ENCODE measurements around the gene NUDT3.
A peak's percentile ranks its signal among the peaks of the same experiment; 100 is the strongest.
"Not testable (repeated sequence)": the region's sequence is repeated elsewhere in the genome, so short reads cannot be mapped to it uniquely, and the experiment has no call there.

The NUDT3 gene

DNA sequence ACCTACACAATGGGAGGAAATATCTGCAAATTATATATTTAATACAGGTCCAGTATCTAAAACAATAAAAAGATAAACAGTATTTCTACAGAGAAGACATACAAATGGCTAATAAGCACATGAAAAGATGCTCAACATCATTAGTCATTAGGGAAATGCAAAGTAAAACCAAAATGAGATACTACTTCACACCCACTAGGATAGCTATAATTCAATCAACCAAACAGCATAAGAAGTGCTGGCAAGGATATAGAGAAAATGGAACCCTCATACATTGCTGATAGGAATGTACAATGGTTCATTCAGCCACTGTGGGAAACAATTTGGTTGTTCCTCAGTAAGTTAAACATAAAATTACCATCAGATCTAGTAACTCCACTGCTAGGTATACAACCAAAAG, 48.7 kb downstream of the NUDT3 start:
- DNase-seq (ENCODE audit: low spot score), result no peak

DNA sequence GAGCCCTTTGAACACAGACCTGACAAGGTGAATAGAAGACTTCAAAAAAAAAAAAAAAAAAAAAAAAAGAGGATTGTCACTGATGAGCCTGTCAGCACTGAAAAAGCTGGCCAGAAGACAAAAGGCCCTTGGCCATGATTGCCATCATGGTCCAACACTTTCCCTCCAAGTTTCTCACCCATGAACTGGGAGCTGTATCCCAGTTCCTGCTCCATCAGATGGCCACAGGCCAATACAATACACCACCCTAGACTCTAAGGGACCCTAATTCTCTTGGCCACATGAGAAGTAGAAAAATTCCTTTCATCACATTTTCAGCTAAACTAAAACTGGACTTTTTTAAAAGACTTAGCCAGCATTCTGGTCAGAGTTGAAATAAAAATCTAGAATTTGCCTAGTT, 50.2 kb downstream of the NUDT3 start:
- no peak for DNase-seq (ENCODE audit: low spot score)

DNA sequence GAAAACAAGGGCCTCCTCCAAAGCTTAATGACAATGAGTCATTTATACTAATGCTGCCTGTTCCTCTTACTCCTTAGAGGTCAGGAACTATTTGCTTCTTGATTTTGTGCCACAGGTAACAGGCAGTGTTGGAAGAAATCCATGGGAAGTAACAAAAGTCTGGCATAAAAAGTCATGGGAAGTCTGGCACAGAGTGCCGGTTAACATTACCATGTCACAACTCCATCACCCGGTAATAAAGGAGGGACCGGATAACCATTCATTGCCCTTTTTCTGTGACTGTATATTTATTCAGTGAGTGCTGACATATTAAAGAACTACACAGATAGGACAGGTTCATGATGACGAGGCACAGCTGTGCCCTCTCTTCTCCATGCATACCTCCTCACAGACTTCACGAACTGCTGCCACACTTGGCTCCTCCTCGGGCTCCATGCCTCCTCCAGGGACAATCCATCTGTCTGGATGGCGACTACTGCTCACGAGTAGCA, 50.9 kb downstream of the NUDT3 start:
- no peak for DNase-seq (ENCODE audit: low spot score)

DNA sequence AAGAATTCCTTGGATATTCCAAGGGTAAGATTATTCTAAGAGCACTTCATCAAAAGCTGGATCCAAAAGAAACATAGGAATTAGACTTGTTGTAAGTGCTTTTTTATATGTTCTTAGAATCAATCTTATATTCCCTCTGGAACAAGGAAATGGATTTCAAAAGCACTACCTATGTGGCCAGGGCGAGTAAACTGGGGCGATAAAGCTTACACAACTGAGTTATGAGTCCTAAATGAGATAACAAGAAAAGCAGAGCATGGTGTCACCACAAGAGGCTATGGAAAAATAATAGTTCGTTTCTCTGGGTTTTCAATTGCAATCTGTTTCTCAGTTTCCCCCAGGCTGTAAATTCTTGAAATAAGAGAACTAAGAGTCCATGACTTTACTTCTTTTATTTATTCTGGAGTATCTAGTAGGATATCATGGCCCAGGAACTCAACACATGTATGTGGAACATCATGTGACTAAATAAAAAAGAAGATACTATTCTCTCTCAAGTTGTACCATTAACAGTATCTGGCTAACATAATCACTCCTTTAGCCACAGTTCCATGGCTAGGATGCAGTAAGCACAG, 51.5 kb downstream of the NUDT3 start:
- no peak for DNase-seq (ENCODE audit: low spot score)

DNA sequence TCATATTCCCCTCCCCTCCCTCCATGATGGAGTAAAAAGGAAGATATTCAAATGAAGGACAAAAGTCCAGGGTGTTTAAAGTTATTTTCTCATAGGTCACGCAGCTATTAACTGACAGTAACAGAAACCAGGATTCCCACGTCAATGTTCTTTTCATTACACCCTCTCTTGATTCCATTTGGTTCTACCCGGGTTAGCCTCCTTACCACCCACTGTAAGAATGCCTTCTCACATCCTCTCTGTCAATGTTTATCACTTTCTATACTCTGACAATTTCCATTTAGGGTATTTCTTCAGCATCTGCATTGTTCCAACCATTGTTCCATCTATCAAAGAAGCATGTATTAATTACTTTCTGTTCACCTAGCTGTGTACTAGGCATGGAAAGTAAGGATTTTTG, 52.1 kb downstream of the NUDT3 start:
- DNase-seq (ENCODE audit: low spot score), result no peak

DNA sequence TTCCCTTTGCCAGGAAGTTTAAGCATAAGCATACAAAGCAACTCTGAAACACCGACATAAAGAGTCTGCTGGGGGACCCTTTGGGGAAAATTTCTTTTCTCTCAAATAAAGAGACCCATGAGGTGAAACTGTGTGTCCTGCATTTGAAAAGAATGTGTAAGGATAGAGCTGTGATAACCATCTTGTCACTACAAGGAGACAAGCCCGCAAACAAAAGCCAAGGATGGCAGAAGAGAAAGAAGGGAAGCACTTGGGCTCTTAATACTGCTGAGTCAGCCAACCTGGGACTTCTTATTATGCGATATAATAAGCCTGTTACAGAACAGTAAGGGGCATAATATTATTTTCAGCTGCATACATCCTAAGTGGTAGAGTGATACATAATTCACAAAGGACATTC, 52.5 kb downstream of the NUDT3 start:
- no peak for DNase-seq (ENCODE audit: low spot score)

DNA sequence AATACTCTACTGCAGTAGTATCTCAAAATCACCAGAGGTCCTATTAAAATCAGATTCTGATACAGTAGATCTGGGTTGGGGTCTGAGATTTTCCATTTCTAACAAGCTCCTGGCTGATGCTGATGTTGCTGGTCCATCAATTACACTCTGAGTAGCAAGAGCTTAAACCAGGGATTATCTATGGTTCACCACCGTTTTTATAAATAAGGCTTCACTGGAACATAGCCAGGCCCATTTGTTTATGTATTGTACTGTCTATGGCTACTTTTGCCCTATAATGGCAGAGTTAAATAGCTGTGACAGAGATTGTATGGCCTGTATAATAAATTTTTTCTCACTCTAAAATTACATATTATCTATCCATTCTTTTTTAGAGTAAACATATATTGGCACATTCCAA, 53.0 kb downstream of the NUDT3 start:
- no peak for DNase-seq (ENCODE audit: low spot score)

DNA sequence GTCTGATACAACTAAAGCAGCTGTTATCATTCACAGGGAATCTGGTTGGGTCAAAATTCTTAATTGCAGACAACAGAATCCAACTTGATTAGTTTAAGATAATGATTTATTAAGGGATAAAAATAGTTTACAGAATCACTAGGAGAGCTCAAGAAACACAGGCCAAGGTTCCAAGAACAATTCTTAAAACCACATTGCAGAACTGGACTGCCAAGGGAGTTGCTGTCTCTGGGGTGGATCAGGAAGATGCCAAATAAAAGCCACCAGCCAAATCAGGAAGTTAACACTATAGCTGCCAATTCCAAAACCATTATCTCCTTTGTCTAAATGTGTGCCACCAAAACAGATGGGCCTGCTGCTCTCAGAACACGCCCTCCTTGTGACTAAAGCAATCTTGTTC, 53.7 kb downstream of the NUDT3 start:
- no peak for DNase-seq (ENCODE audit: low spot score)

DNA sequence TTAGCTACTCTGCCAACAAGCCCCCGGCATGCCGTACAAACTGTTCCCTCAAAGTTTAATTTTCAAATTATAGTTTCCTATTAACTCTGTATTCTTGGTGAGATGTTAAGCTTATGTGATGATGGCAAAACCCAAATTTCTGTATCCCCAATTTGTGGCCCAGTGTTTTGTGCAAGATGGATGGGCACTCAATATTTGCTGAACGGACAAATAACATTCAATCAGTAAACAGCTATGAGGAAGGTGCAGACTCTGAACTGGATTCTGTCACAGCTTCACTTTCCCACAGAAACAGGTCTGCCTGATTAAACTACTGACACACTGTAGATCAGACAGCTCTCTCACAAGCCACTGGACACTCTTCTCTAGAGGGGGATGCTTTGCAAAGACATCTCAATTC, 54.1 kb downstream of the NUDT3 start:
- no peak for DNase-seq (ENCODE audit: low spot score)

DNA sequence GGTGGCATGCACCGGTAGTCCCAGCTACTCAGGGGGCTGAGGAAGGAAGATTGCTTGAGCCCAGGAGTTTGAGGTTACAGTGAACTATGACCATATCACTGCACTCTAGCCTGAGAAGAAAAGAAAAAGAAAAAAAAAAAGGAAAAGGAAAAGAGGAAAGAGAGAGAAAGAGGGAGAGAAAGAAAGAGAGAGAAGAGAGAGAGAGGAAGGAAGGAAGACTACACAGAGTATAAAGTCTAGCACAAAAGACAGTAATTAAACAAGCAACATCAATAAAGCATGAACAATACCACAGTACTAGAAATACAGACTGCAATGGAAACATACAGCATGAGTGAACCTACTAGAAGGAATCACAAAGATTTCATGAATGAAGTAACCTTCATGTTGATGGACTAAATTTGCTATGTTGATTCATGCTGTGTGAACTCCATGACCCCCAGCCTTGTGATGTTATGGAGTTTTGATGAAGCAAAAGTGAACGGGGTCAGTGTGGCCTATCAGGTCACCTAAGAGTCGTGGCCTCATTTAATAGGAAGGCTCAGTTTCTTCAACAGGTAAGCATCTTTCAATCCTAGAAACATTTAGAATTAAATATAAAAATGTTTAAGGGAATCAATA, 57.6 kb downstream of the NUDT3 start:
- DNase-seq (ENCODE audit: low spot score), result no peak

DNA sequence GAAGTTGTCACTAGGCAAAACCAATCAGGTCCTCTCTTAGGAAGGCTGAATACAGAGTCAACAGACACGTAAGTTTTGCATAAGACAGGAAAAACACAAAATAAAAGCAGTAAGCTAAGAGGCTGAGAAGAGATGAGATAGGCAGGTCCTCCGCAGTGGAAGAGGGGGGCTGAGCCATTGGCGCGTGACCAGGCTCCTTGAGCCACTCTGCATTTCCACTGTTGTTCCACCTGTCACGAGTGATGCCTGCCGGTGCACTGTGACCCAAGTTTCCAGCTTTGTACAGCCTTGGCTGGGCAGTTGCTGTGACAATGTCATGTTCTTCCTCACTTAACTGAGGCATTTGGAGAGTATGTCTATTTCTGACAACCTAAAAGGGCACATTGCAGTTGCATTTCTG, 58.6 kb downstream of the NUDT3 start:
- no peak for DNase-seq (ENCODE audit: low spot score)

DNA sequence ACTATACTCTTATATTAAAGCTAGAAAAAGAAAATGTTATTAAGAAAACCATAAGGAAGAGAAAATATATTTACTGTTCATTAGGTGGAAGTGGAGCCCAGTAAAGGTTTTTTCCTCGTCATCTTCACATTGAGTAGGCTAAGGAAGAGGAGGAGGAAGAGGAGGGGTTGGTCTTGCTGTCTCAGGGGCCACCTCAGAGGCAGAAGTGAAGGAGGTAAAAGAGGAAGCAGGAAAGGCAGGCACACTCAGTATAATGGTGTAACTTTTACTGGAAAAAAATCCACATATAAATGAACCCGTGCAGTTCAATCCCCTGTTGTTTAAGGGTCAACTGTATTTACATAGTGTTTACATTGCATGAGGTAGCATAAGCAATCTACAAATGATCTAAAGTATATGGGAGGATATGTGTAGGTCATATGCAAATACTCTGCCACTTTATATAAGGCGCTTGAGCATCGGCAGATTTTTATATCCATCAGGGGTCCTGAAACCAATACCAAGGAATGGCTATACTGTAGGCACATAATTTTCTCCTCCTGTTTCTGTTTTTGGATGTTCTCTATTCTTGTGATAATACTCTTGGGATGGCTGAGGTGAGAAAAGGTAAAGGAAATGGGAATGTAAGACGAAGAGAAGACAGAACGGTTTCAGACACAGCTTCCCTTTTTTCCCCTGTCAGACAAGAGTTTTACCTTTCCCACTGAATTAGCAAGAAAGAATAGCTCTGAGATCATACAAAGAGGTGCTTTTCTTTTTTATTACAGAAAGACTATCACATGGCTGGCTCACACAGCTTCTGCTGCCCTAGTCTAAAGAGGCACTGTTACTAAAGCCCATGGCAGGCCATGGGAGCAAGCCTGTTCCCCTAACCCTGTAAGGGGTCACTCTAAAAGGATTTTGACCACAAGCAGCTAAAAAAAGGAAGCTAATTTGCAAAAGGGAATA, 59.9 kb downstream of the NUDT3 start:
- peak; percentile 46 for DNase-seq (ENCODE audit: low spot score)

DNA sequence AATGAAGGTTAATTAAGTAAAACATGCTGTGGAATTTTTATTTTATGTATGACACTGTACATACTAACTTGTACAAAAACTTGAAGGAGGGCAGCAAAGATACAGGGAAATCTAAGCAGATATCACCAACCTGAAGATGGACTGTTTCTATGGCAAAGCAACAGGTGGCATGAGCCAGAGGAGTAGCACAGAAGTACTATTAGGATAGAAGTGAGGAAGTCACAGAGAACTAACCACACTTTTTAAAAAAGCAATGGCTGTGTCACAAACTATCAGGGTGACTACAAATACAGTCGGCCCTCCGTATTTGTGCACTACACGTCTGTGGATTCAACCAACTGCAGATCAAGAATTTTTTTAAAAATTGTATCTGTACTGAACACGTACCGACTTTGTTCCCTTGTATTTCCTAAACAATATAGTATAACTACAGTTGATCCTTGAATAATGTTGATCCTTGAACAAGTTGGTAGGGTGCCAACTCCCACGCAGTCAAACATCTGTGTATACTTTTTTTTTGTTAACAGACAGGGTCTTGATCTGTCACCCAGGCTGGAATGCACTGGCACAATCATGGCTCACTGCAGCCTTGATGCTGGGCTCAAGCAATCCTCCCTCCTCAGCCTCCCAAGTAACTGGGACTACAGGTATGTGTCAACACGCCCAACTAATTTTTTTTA, 61.0 kb downstream of the NUDT3 start:
- no peak for DNase-seq (ENCODE audit: low spot score)

DNA sequence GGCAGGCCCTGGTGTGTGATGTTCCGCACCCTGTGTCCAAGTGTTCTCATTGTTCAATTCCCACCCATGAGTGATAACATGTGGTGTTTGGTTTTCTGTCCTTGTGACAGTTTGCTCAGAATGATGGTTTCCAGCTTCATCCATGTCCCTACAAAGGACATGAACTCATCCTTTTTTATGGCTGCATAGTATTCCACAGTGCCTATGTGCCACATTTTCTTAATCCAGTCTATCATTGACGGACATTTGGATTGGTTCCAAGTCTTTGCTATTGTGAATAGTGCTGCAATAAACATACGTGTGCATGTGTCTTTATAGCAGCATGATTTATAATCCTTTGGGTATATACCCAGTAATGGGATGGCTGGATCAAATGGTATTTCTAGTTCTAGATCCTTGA, 62.7 kb downstream of the NUDT3 start:
- not testable (repeated sequence) for DNase-seq (ENCODE audit: low spot score)

DNA sequence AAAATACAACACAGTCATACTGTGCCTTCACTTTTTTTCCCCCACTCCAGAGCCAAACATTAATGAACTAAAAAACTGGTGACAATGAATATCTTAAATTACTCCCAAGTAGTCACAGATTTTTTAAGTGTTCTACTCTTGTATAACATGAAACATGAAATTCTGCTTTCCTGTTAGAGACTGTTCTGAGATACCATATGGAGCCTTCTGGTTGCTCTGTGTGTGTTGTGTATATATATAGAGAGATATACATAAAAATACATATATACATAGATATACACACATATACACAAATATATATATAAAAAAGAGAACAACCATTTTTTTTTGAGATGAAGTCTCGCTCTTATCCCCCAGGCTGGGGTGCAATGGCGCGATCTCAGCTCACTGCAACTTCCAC, 63.5 kb downstream of the NUDT3 start:
- no peak for DNase-seq (ENCODE audit: low spot score)

DNA sequence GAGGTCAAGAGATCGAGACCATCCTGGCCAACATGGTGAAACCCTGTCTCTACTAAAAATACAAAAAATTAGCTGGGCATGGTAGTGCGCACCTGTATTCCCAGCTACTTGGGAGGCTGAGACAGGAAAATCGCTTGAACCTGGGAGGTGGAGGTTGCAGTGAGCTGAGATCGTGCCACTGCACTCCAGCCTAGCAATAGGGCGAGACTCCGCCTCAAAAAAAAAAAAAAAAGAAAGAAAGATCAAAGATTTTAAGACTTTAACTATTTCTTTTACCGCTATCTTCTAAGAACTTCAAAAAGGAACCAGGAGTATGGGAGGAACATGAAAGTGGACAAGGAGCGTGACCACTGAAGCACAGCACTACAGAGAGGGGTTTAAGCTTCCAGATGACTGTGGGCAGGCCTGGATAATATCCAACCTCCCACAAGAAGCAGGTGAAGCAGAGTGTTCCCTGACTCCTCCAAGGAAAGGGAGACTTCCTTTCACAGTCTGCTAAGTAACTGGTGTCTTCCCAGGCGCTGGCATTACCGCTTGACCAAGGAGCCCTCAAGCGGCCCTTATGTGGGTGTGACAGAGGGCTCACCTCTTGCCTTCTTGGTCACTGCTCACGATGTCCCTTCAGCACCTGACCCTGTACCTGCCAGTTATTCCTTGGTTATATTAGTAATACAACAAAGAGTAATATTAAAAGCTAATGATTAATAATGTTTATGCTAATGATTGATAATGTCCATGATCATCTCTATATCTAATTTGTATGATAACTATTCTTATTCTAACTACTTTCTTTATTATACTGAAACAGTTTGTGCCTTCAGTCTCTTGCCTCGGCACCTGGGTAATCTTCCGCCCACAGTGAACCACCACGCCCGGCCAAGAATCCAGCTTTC, 64.9 kb downstream of the NUDT3 start:
- not testable (repeated sequence) for DNase-seq (ENCODE audit: low spot score)

DNA sequence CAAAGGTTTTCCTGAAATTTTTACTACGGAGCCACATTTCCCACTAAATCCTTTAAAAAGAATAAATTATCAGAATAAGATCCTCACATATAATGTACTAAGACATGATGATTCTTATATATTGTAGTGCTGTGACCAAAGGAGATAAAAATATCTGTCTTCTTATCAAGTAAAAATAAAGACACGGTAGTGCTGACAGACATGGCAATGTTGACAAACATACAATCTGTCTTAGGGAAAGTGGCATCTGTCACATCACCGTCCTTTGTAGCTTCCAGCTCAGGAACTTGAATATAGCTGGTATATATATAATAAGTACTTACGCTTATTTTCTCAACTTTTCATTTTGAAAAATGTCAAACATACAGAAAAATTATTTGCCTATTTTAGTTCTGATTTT, 66.8 kb downstream of the NUDT3 start:
- no peak for DNase-seq (ENCODE audit: low spot score)

DNA sequence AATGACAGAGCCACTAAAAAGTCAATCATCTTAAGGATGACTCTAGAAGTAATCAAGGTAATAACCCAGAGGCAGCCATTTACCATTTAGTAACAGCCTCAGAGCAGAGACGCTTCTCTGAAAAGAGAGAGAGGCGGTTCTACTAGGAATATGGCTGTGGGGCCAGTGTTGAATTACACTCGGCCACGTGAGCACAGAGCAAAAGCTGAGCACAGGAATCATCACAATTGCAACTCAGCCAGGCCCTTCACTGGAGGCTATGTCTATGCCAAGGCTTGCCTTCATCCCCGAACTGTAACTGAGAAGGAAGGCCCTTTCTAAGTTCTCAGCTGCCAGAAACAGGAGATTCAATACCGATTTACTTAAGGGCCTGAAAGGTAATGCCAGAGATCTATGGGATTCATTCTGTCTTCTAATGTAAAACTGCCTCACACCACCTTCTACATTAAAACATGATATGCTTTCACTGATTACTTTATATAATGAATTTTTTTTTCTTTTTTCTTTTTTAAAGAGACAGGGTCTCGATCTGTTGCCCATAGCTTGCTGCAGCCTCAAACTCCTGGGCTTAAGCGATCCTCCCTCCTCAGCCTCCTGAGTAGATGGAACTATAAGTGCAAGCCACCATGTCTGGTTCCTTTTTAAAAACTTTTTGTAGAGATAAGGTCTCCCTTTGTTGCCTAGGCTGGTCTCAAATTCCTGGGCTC, 67.6 kb downstream of the NUDT3 start:
- DNase-seq (ENCODE audit: low spot score), result no peak

DNA sequence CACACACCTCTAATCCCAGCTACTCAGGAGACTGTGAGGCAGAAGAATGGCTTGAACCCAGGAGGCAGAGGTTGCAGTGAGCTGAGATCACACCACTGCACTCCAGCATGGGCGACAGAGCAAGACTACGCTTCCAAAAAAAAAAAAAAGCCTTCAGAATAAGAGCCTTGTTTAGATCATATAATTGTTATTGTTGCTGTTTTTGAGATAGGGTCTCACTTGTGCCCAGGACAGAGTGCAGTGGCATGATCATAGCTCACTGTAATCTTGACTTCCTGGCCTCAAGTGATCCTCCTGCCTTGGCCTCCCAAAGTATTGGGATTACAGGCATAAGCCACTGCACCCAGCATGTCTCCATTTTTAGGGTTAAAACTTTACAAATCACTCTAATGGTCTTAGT, 68.2 kb downstream of the NUDT3 start:
- not testable (repeated sequence) for DNase-seq (ENCODE audit: low spot score)

DNA sequence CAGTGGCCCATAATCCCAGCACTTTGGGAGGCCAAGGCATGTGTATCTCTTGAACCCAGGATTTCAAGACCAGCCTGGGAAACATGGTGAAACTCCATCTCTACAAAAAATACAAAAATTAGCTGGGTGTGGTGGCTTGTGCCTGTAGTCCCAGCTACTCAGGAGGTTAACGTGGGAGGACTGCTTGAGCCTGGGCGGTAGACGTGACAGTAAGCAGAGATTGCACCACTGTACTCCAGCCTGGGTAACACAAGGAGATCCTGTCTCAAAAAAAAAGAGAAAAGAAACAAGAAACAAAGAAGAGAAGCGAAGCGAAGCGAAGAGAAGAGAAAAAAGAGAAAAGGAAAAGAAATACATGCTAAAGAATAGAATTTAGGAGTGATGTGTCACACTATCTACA, 69.2 kb downstream of the NUDT3 start:
- DNase-seq (ENCODE audit: low spot score), result no peak

DNA sequence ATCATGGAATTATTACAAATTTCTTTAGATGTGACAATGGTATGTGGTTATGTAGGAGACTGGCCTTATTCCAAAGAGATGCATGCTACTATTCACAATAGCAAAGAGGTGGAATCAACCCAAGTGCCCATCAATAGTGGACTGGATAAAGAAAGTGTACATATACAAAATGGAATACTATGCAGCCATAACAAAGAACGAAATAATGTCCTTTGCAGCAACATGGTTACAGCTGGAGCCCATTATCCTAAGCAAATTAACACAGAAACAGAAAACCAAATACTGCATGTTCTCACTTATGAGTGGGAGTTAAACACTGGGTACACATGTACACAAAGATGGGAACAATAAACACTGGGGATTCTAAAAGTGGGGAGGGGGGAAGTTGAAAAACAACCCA, 69.7 kb downstream of the NUDT3 start:
- DNase-seq (ENCODE audit: low spot score), result no peak
